K562 (cell line): ENCODE data around the gene DSTYK. TPM values are rescaled to one million over a fixed set of nuclear protein-coding genes. Genes with fewer than 3 reads are reported as not detected.

Experiments
- CTCF ChIP-seq, 3 experiments: IDR thresholded peaks in 2 of 3; conservative IDR thresholded peaks in 1 of 3; 2 replicates each; pipeline ENCODE4 v1.5.1; 2011 to 2012; ENCODE audit warnings: low read length in 3 of 3, mild to moderate bottlenecking in 3 of 3, control low read depth in 2 of 3, improper control_type of control experiment in 1 of 3, inconsistent platforms in 1 of 3, low read depth in 1 of 3, mixed read lengths in 1 of 3, moderate library complexity in 1 of 3; ENCODE audit not compliant: insufficient read depth in 2 of 3
- EZH2 ChIP-seq: IDR thresholded peaks from 2 replicates; pipeline ENCODE4 v1.6.1; 2012; ENCODE audit warnings: low read depth, mild to moderate bottlenecking, inconsistent platforms, low read length, borderline replicate concordance
- FOXA3 ChIP-seq, 2 experiments: fragments of 450-650 bp in 1 of 2; sonication (generic) in 1 of 2; formaldehyde crosslinking; IDR thresholded peaks in 1 of 2; conservative IDR thresholded peaks in 1 of 2; 2 replicates each; pipeline versions ENCODE4 v1.4.0 to v1.8.0; 2020 to 2022; ENCODE audit warnings: mild to moderate bottlenecking in 2 of 2, missing genetic modification reagents in 1 of 2
- MTA2 ChIP-seq: fragments of 450-650 bp; IDR thresholded peaks from 2 replicates; pipeline ENCODE4 v1.6.1; 2016; ENCODE audit warnings: low read depth
- NONO ChIP-seq, 2 experiments: fragments of 200-400 bp in 1 of 2; fragments of 450-650 bp in 1 of 2; formaldehyde crosslinking in 1 of 2; IDR thresholded peaks; 2 replicates each; pipeline ENCODE4 v1.6.1; 2017; ENCODE audit warnings: low read depth in 2 of 2, mild to moderate bottlenecking in 2 of 2, moderate library complexity in 2 of 2, low read length in 1 of 2
- RAD21 ChIP-seq, 2 experiments: fragments of 250-450 bp in 1 of 2; fragments of 450-650 bp in 1 of 2; sonication (Bioruptor Pico) in 1 of 2; formaldehyde crosslinking in 1 of 2; IDR thresholded peaks in 1 of 2; conservative IDR thresholded peaks in 1 of 2; 2 replicates each; pipeline versions ENCODE4 v1.4.0 to v1.8.0; 2020 to 2022; ENCODE audit warnings: mild to moderate bottlenecking in 2 of 2, moderate library complexity in 1 of 2
- TCF3 ChIP-seq: sonication (generic); formaldehyde crosslinking; IDR thresholded peaks from 2 replicates; pipeline ENCODE4 v1.4.0; 2020; ENCODE audit warnings: mild to moderate bottlenecking, missing genetic modification reagents
- TEAD1 ChIP-seq, 2 experiments: fragments of 450-650 bp in 1 of 2; sonication (generic) in 1 of 2; formaldehyde crosslinking; IDR thresholded peaks; 2 replicates each; pipeline versions ENCODE4 v1.4.0 to v1.8.0; 2020 to 2022; ENCODE audit warnings: mild to moderate bottlenecking in 2 of 2, missing genetic modification reagents in 1 of 2
- XRCC5 ChIP-seq: fragments of 200-400 bp; formaldehyde crosslinking; IDR thresholded peaks from 2 replicates; pipeline ENCODE4 v1.6.1; 2017; ENCODE audit warnings: low read depth, mild to moderate bottlenecking, low read length
- ZBTB40 ChIP-seq, 2 experiments: fragments of 450-650 bp in 1 of 2; sonication (generic) in 1 of 2; formaldehyde crosslinking in 1 of 2; IDR thresholded peaks; 2 replicates each; pipeline versions ENCODE4 v1.7.1 to v1.9.0; 2016 to 2022; ENCODE audit warnings: inconsistent platforms in 1 of 2, mild to moderate bottlenecking in 1 of 2, missing genetic modification reagents in 1 of 2
- ZNF395 ChIP-seq: fragments of 200-800 bp; sonication (Bioruptor generic); IDR thresholded peaks from 2 replicates; pipeline ENCODE4 v1.6.1; 2017; ENCODE audit warnings: missing genetic modification characterization, missing compliant biosample characterization
- ZNF444 ChIP-seq: fragments of 250-450 bp; sonication (Bioruptor Pico); IDR thresholded peaks from 2 replicates; pipeline ENCODE4 v1.4.0; 2020; ENCODE audit warnings: mild to moderate bottlenecking, moderate library complexity
- polyA plus RNA-seq, 8 experiments: library from polyadenylated mRNA; depleted of rRNA in 4 of 8; stranded (reverse) in 5 of 8; unstranded in 3 of 8; fragments of >200 nt; fragmentation: Nextera tagmentation in 2 of 8; fragmentation: Illumina TruSeq in 1 of 8; extraction: Ambion mirVana in 2 of 8; extraction: Trizol in 1 of 8; gene quantifications; 2 replicates each; pipeline versions ENCODE4 v1.2.1 to v1.2.3, GENCODE V29; 2011 to 2014; ENCODE audit warnings: inconsistent platforms in 1 of 8, missing spikeins in 1 of 8
- total RNA-seq, 7 experiments: library from RNA; depleted of rRNA in 6 of 7; stranded (reverse); fragments of >200 nt in 6 of 7; fragmentation: Illumina TruSeq in 2 of 7; extraction: Trizol in 2 of 7; gene quantifications; 2 replicates each; pipeline versions ENCODE4 v1.2.1 to v1.2.3, GENCODE V29; 2011 to 2021; ENCODE audit warnings: low replicate concordance in 1 of 7

The DSTYK gene
- total and polyA plus RNA-seq, 9 of the 15 experiments (the other 6 are each of a cell fraction or from before 2014, with no cell fraction given), result 4.2 to 7.1 (median 6.2) TPM

- TF ChIP-seq ZBTB40 (IDR thresholded peaks at IDR 0.05), result no peak
- TF ChIP-seq ZBTB40 (CRISPR knock-in tag; IDR thresholded peaks at IDR 0.05), result no peak
- TF ChIP-seq EZH2, result no peak
- 0 out of 2 replicates have a peak, but pooled peaks have one; percentile 30 for TF ChIP-seq ZNF444 (CRISPR knock-in tag)
- peak; percentile 98 for TF ChIP-seq TCF3 (CRISPR knock-in tag)
- TF ChIP-seq CTCF (IDR thresholded peaks at IDR 0.05 in 2 of 3, conservative IDR thresholded peaks at IDR 0.05 in 1 of 3; ENCODE audit: insufficient read depth in 2 of 3, low read depth in 1 of 3, low read length in 3 of 3), result peak; percentile 97 to 100 (median 99)
- peak; percentile 65 to 74; a peak in 3 of 4 replicates for TF ChIP-seq TEAD1 (CRISPR knock-in tag; IDR thresholded peaks at IDR 0.05)
- TF ChIP-seq NONO (IDR thresholded peaks at IDR 0.05; ENCODE audit: low read depth in 2 of 2, low read length in 1 of 2), result peak in 1 of 2 experiments; percentile 71; a peak in 1 of 4 replicates
- peak; percentile 86; the same call in 1 of the 2 replicates for TF ChIP-seq XRCC5
- TF ChIP-seq ZNF395 (CRISPR knock-in tag), result peak; percentile 81
- peak in 1 of 2 experiments; percentile 30; a peak in 1 of 4 replicates for TF ChIP-seq FOXA3 (CRISPR knock-in tag; conservative IDR thresholded peaks at IDR 0.05 in 1 of 2, IDR thresholded peaks at IDR 0.05 in 1 of 2)
- TF ChIP-seq MTA2, result peak; percentile 93
- peak; percentile 99 to 100 for TF ChIP-seq RAD21 (CRISPR knock-in tag; conservative IDR thresholded peaks at IDR 0.05 in 1 of 2, IDR thresholded peaks at IDR 0.05 in 1 of 2)
Observed at GRCh38 chr1:205255941-205256780, 44.7 kb upstream of the DSTYK start (continued).
